22Rv1 (cell line): ENCODE results near the gene GPR62.

ENCODE experiments used
- H3K27ac ChIP-seq: fragments of 450-650 bp; 2 replicates; pipeline ENCODE4 v1.5.1; 2017
- ZFX ChIP-seq: fragments of 450-650 bp; IDR thresholded peaks from 2 replicates; pipeline ENCODE4 v1.6.1; 2017; ENCODE audit warnings: antibody characterized with exemption, borderline replicate concordance
- TF ChIP-seq, protein P1 (sequence below): fragments of 450-650 bp; IDR thresholded peaks from 2 replicates; pipeline ENCODE4 v1.5.1; 2017; ENCODE audit warnings: mild to moderate bottlenecking

Gene GPR62

DNA sequence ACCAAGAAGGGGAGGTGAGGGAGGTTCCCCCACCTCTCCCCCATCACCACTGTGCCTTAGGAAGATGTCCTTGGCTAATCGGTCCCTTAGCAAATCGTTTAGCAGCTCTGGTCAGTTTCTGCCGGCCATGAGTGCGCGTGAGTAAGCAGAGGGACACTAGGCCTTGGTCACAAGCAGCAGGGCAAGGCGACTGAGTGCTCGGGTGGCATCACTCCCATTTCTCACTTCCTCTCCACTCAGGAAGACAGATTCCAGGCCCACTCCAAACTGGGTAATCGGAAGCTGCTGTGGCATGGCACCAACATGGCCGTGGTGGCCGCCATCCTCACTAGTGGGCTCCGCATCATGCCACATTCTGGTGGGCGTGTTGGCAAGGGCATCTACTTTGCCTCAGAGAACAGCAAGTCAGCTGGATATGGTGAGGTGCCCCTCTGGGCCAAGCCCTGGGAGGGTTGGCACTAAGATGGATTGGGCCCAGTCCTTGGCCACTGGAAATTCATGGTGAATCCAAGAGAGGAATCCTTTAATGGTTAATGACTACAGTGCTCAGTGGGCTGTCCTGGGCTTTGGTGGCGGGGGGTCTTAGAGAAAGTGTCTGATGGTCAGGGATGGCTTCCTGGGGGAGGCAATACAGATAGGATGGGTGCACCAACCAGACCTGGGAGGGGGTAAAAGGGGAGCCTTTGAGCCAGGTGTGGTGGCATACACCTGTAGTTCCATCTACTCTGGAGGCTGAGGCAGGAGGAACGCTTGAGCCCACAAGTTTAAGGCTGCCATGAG lies 9.1 kb upstream of the GPR62 start:
- H3K27ac ChIP-seq, result no peak overlapping the region
- TF ChIP-seq ZFX, result no peak
- TF ChIP-seq, protein P1, sequence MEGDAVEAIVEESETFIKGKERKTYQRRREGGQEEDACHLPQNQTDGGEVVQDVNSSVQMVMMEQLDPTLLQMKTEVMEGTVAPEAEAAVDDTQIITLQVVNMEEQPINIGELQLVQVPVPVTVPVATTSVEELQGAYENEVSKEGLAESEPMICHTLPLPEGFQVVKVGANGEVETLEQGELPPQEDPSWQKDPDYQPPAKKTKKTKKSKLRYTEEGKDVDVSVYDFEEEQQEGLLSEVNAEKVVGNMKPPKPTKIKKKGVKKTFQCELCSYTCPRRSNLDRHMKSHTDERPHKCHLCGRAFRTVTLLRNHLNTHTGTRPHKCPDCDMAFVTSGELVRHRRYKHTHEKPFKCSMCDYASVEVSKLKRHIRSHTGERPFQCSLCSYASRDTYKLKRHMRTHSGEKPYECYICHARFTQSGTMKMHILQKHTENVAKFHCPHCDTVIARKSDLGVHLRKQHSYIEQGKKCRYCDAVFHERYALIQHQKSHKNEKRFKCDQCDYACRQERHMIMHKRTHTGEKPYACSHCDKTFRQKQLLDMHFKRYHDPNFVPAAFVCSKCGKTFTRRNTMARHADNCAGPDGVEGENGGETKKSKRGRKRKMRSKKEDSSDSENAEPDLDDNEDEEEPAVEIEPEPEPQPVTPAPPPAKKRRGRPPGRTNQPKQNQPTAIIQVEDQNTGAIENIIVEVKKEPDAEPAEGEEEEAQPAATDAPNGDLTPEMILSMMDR, result no peak

DNA sequence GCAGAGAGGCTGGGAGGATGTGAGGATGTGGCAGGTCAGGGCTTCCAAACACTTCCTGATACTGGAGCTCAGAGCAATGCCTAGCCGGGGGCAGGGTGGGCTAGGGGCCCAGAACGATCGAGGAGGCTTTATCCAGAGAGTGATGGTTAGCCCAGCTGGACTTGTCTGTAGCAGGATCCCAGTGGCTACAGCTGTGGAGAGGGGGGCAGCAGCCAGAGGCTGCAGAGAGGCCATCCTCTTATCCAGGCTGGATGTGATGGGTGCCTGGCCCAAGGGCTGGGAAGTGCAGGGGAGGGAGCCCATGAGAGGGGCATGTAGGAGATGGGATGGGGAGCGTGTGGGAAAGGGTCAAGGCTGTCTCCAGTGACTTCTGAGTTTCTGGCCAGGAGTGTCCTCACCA lies 8.4 kb upstream of the GPR62 start:
- H3K27ac ChIP-seq, result no peak overlapping the region
- TF ChIP-seq ZFX, result no peak
- TF ChIP-seq, protein P1, result no peak

DNA sequence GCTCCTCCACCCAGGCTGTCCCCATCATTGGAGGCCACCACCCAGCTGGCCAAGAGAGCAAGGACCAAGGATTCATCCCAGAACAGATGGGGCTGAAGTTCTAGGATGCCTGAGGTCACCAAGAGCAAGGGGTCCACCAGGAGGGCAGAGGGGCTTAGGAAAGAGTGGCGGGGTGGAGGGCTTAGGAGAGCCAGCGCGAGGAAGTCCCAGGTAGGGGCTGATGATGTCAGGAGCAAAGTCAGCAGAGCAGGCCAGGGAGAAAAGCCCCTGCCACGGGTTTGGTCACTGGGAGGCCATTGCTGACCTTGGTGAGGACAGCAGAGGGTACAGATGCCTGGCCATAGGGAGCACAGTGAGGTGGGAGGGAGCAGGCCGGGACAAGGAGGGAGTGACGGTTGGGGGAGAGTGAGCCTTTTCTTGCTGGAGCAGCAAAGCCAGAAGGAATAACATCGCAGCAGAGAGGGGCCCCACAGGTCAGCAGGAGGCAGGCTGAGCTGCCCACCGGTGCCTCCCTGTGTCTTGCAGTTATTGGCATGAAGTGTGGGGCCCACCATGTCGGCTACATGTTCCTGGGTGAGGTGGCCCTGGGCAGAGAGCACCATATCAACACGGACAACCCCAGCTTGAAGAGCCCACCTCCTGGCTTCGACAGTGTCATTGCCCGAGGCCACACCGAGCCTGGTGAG lies 7.8 kb upstream of the GPR62 start:
- H3K27ac ChIP-seq, result no peak overlapping the region
- TF ChIP-seq ZFX, result no peak
- TF ChIP-seq, protein P1, result no peak

DNA sequence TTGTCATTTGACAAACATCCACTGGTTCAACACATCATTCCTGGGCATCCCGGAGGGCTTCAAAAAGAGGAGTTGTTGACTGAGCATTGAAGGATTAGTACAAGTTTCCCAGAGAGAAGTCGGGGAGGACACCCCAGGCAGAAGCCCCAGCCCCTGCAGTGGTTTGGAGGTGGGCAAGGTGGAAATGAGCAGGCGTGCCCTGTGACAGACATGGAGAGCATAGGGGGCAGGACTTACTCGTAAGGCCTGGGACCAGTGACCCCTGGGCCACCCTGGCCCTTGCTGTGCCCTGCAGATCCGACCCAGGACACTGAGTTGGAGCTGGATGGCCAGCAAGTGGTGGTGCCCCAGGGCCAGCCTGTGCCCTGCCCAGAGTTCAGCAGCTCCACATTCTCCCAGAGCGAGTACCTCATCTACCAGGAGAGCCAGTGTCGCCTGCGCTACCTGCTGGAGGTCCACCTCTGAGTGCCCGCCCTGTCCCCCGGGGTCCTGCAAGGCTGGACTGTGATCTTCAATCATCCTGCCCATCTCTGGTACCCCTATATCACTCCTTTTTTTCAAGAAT lies 7.1 kb upstream of the GPR62 start:
- no peak for TF ChIP-seq ZFX
- TF ChIP-seq, protein P1, result no peak
- H3K27ac ChIP-seq, result no peak overlapping the region

DNA sequence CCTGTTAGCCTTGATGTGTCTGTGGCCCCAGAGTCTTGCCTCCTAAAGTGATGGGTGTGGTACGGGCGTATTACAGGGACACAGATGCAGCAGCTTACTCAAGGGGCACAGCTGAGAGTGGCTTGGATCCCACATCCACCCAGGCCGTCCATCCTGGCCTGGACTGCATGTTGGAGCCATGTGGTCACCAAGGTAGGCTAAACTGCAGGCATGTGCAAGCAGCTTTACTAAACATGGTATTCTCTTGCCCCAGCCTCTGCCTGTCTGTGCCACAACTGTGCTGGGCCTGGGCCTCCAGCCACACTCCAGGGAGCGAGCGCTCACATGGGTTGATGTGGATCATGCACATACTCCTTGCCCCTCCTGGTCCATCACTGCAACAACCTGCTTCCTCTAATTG lies 6.1 kb upstream of the GPR62 start:
- TF ChIP-seq, protein P1, result no peak
- no peak for TF ChIP-seq ZFX
- no peak overlapping the region for H3K27ac ChIP-seq

DNA sequence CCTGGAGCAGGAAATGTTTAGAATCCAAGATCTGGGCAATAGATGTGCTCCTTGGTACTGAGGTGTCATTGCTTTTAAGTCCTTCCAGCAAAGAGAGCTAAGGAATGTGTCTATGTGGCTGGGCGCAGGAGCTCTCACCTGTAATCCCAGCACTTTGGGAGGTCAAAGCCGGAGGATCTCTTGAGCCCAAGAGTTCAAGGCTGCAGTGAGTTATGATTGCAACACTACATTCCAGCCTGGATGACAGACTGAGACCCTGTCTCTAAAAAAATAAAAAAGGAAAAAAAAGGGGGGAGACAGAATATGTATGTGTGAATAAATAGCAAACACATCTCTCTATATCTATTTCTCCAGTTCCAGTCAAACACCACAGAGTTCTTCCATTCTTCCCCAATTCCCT lies 4.3 kb upstream of the GPR62 start:
- H3K27ac ChIP-seq, result no peak overlapping the region
- TF ChIP-seq, protein P1, result no peak
- no peak for TF ChIP-seq ZFX

DNA sequence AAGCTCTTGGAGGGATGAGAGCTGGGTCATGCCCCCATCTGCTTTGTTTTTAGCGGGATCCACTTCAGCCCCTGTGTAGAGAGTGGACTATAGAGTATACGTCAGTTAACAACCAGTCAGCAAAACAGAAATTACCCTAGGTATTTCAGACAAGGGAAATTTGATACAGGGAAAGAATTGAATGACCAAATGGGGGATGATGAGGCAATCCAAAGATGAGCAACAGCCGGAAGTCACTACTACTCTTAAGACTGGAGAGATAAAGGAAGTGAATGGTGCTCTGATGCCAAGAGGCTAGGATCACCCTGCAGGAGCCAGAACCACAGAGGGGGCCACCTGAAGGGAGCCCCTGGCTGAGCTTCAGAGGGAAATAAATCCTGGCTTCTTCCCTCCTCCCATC lies 1.7 kb upstream of the GPR62 start:
- TF ChIP-seq, protein P1, result no peak
- TF ChIP-seq ZFX, result no peak
- H3K27ac ChIP-seq, result no peak overlapping the region
